Lower leg skin (tissue), 4 donors: ENCODE measurements around the gene LIM2. TPM values are rescaled to one million over a fixed set of nuclear protein-coding genes. Genes with fewer than 3 reads are reported as not detected.
A peak's percentile ranks its signal among the peaks of the same experiment; 100 is the strongest.
"Not testable (repeated sequence)": the region's sequence is repeated elsewhere in the genome, so short reads cannot be mapped to it uniquely, and the experiment has no call there.

ENCODE experiments used
- DNase-seq, 2 donors: peaks; one replicate each; pipeline ENCODE4 v3.0.0-alpha.2; 2019; ENCODE audit warnings: low spot score in 2 of 2
- H3K4me3 ChIP-seq: fragments of 200-600 bp; sonication (generic); 2 replicates; pipeline ENCODE4 v1.5.1; 2017; ENCODE audit warnings: mild to moderate bottlenecking, low read depth; ENCODE audit not compliant: poor library complexity, severe bottlenecking
- POLR2A ChIP-seq, 2 donors: fragments of 450-650 bp; IDR thresholded peaks; one replicate each; pipeline ENCODE4 v1.6.1; 2016 to 2017; ENCODE audit warnings: antibody characterized with exemption in 2 of 2, mild to moderate bottlenecking in 1 of 2, moderate library complexity in 1 of 2
- WGBS, 2 donors: methylation state at CpG; one replicate each; pipeline ENCODE4 v1.1.5; 2018; 5-methylcytosine and 5-hydroxymethylcytosine counted together
- intact Hi-C: fragments of 100-400 bp; cut with DNase I; formaldehyde crosslinking; loops from one replicate; pipeline ENCODE4 v1.15.0; 2023; ENCODE audit warnings: low total_unique reads
- total RNA-seq, 4 donors: library from RNA; depleted of rRNA; stranded (reverse); fragments of >200 nt; gene quantifications; one replicate each; pipeline ENCODE4 v1.1.0, GENCODE V29; 2016
- TF ChIP-seq, protein P1 (sequence below), 3 donors: fragments of 450-650 bp; IDR thresholded peaks; one replicate each; pipeline ENCODE4 v1.5.1; 2016; ENCODE audit warnings: antibody characterized with exemption in 3 of 3, mild to moderate bottlenecking in 3 of 3, moderate library complexity in 2 of 3

The LIM2 gene
- total RNA-seq, 4 donors from 2014 or later, result not detected

- H3K4me3 ChIP-seq, result no peak overlapping the region
- peak in 1 of 2 donors; percentile 68 for DNase-seq
- intact Hi-C loops, result loop anchor here (10.0 kb wide), 1 partner anchor 90 kb away; no protein-coding TSS in a partner anchor
- 85 to 93% methylated on average over 5 to 12 of the region's 12 CpGs for WGBS, 2 donors
- TF ChIP-seq POLR2A (IDR thresholded peaks at IDR 0.05), result no peak
- TF ChIP-seq, protein P1, sequence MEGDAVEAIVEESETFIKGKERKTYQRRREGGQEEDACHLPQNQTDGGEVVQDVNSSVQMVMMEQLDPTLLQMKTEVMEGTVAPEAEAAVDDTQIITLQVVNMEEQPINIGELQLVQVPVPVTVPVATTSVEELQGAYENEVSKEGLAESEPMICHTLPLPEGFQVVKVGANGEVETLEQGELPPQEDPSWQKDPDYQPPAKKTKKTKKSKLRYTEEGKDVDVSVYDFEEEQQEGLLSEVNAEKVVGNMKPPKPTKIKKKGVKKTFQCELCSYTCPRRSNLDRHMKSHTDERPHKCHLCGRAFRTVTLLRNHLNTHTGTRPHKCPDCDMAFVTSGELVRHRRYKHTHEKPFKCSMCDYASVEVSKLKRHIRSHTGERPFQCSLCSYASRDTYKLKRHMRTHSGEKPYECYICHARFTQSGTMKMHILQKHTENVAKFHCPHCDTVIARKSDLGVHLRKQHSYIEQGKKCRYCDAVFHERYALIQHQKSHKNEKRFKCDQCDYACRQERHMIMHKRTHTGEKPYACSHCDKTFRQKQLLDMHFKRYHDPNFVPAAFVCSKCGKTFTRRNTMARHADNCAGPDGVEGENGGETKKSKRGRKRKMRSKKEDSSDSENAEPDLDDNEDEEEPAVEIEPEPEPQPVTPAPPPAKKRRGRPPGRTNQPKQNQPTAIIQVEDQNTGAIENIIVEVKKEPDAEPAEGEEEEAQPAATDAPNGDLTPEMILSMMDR (IDR thresholded peaks at IDR 0.05), result no peak
These were observed 27.4 kb upstream of the LIM2 start for GRCh38 chr19:51415187-51415586.

GRCh38 chr19:51410950-51411748, 23.4 kb upstream of the LIM2 start:
- peak in 1 of 2 donors; percentile 56 for DNase-seq
- TF ChIP-seq, protein P1 (IDR thresholded peaks at IDR 0.05), result no peak
- no peak for TF ChIP-seq POLR2A (IDR thresholded peaks at IDR 0.05)
- no peak overlapping the region for H3K4me3 ChIP-seq
- 92 to 94% methylated on average over 15 of the region's 15 CpGs for WGBS, 2 donors
- intact Hi-C loops, result loop anchor here (10.0 kb wide), 1 partner anchor 86 kb away; no protein-coding TSS in a partner anchor

- no peak for TF ChIP-seq POLR2A (IDR thresholded peaks at IDR 0.05)
- TF ChIP-seq, protein P1 (IDR thresholded peaks at IDR 0.05), result no peak
- DNase-seq, result no peak
- 49 to 50% methylated on average over 6 of the region's 6 CpGs for WGBS, 2 donors
- intact Hi-C loops, result no loop called here
- H3K4me3 ChIP-seq, result no peak overlapping the region
These were observed 19.8 kb upstream of the LIM2 start for GRCh38 chr19:51407511-51408131.

DNA sequence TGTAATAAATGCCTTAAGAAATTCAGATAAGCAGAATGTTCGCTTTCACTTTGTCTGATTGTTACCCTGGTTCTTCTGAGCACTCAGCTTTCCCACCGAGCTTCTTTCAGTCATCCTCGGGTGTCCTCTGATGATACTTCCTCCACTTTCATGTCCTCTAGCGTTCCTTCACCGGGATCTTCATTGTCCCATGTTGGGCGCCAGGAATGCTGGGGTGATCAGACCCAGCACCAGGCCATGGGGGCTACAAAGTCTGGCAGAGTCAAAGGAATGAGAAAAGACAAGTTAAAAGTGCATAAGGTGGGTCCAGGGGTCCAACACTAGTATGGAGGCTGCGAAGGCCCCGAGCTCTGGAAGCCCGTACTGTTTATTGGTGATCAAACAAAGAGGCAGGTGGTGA, 14.3 kb upstream of the LIM2 start:
- WGBS, 2 donors, result 86 to 88% methylated on average over 9 of the region's 9 CpGs
- intact Hi-C loops, result no loop called here
- TF ChIP-seq, protein P1 (IDR thresholded peaks at IDR 0.05), result no peak
- no peak for TF ChIP-seq POLR2A (IDR thresholded peaks at IDR 0.05)
- no peak overlapping the region for H3K4me3 ChIP-seq
- DNase-seq, result no peak

GRCh38 chr19:51399936-51400335, 12.2 kb upstream of the LIM2 start:
- H3K4me3 ChIP-seq, intact Hi-C loops, DNase-seq: not testable (repeated sequence)
- 63 to 77% methylated on average over 7 of the region's 7 CpGs for WGBS, 2 donors

- 74 to 81% methylated on average over 5 of the region's 5 CpGs for WGBS, 2 donors
These were observed 11.5 kb upstream of the LIM2 start for GRCh38 chr19:51399231-51399630.

More at GRCh38 chr19:51399231-51399630, 11.5 kb upstream of the LIM2 start:
- intact Hi-C loops, result no loop called here
- no peak for TF ChIP-seq POLR2A (IDR thresholded peaks at IDR 0.05)
- TF ChIP-seq, protein P1 (IDR thresholded peaks at IDR 0.05), result no peak
- no peak overlapping the region for H3K4me3 ChIP-seq
- no peak for DNase-seq
